Activated naive CD4-positive, alpha-beta T cell treated with anti-CD3 and anti-CD28 coated beads, Interleukin-2, amount 50 U/mL, for 16 hours (primary cell): ENCODE data around the gene NDUFV2.
"Not testable (repeated sequence)": the region's sequence is repeated elsewhere in the genome, so short reads cannot be mapped to it uniquely, and the experiment has no call there.

ENCODE experiments used
- DNase-seq: peaks from one replicate; pipeline ENCODE4 v3.0.0-alpha.2; 2020

NDUFV2 gene

GRCh38 chr18:9091066-9091476 lies 11.4 kb upstream of the NDUFV2 start:
- DNase-seq: peak; percentile 26

GRCh38 chr18:9092665-9093064 lies 9.8 kb upstream of the NDUFV2 start:
- DNase-seq: no peak

- DNase-seq: not testable (repeated sequence)
Observed at GRCh38 chr18:9093109-9093508, 9.4 kb upstream of the NDUFV2 start.

- DNase-seq: peak; percentile 72
Observed at GRCh38 chr18:9094307-9095226, 7.9 kb upstream of the NDUFV2 start.

- DNase-seq: peak; percentile 62
Observed at GRCh38 chr18:9095297-9096006, 7.0 kb upstream of the NDUFV2 start.

- no peak for DNase-seq
Observed at GRCh38 chr18:9096007-9096371, 6.5 kb upstream of the NDUFV2 start.

GRCh38 chr18:9096685-9097084 lies 5.8 kb upstream of the NDUFV2 start:
- DNase-seq: no peak

GRCh38 chr18:9097349-9097748 lies 5.2 kb upstream of the NDUFV2 start:
- no peak for DNase-seq

- DNase-seq: no peak
Observed at GRCh38 chr18:9100796-9101195, 1.7 kb upstream of the NDUFV2 start.

GRCh38 chr18:9101730-9102507 lies 580 bp upstream of the NDUFV2 start:
- no peak for DNase-seq

GRCh38 chr18:9103376-9103873 lies 926 bp downstream of the NDUFV2 start:
- DNase-seq: no peak

- no peak for DNase-seq
Observed at GRCh38 chr18:9104244-9104901, 1.9 kb downstream of the NDUFV2 start.

GRCh38 chr18:9105420-9105819 lies 2.9 kb downstream of the NDUFV2 start:
- no peak for DNase-seq

- no peak for DNase-seq
Observed at GRCh38 chr18:9106094-9106493, 3.6 kb downstream of the NDUFV2 start.

GRCh38 chr18:9106800-9107584 lies 4.5 kb downstream of the NDUFV2 start:
- no peak for DNase-seq

- no peak for DNase-seq
Observed at GRCh38 chr18:9108911-9109310, 6.4 kb downstream of the NDUFV2 start.

GRCh38 chr18:9109523-9109922 lies 7.0 kb downstream of the NDUFV2 start:
- no peak for DNase-seq

GRCh38 chr18:9113468-9114149 lies 11.1 kb downstream of the NDUFV2 start:
- no peak for DNase-seq

GRCh38 chr18:9115984-9116383 lies 13.5 kb downstream of the NDUFV2 start:
- DNase-seq: no peak

GRCh38 chr18:9117980-9118841 lies 15.7 kb downstream of the NDUFV2 start:
- DNase-seq: no peak
